HCT116 (cell line): ENCODE measurements around the gene DNAJC2. TPM values are rescaled to one million over a fixed set of nuclear protein-coding genes. Genes with fewer than 3 reads are reported as not detected.

Experiments
- ATAC-seq: fragments of 200-7000 bp; cut with Tn5 transposase; 2 replicates; pipeline ENCODE4 v1.9.1; 2020; ENCODE audit warnings: mild to moderate bottlenecking, moderate library complexity
- BruUV-seq: library from RNA; stranded (reverse); fragments of 400-500 nt; replicated peaks from 2 replicates; lab custom pipeline; 2021; lab: Mats Ljungman, UMichigan
- CTCF ChIA-PET: fragments of 300-600 bp; sonication (Branson Sonifier 250); formaldehyde crosslinking; loops from one replicate; lab custom pipeline; 2021; ENCODE audit warnings: antibody characterized with exemption; lab: Charles Lee
- POLR2A ChIA-PET: fragments of 300-600, 350-600 bp; sonication (Branson Sonifier 250); formaldehyde crosslinking; loops from one replicate; lab custom pipeline; 2021; ENCODE audit warnings: antibody characterized with exemption; lab: Charles Lee
- RAD21 ChIA-PET, 2 experiments: fragments of 300-600 bp; sonication (Branson Sonifier 250); formaldehyde crosslinking; loops; one replicate each; lab custom pipeline; 2023; ENCODE audit warnings: low total read pairs in 2 of 2; ENCODE audit not compliant: uncharacterized antibody in 2 of 2, unreplicated experiment in 2 of 2, low non-redundant PET in 1 of 2; lab: Charles Lee
- DNase-seq: peaks from one replicate; pipeline ENCODE4 v3.0.0-alpha.2; 2010; ENCODE audit warnings: low read depth, low spot score
- H2AFZ ChIP-seq: fragments of 200-600 bp; shearing (Covaris generic), sonication (generic); 2 replicates; pipeline ENCODE4 v1.6.1; 2017; ENCODE audit warnings: low read depth, mixed run types, mixed read lengths, antibody characterized with exemption, low read length; ENCODE audit not compliant: poor library complexity, severe bottlenecking
- H3K27ac ChIP-seq: 2 replicates; pipeline ENCODE4 v1.5.1; 2012; ENCODE audit warnings: low read depth, low read length
- H3K27me3 ChIP-seq: fragments of 200-600 bp; sonication (generic); 2 replicates; pipeline ENCODE4 v1.6.1; 2016; ENCODE audit warnings: mixed run types, low read length, mixed read lengths; ENCODE audit not compliant: insufficient read depth
- H3K36me3 ChIP-seq, 2 experiments: fragments of 200-500 bp in 1 of 2; fragments of 200-600 bp in 1 of 2; sonication (Bioruptor generic) in 1 of 2; sonication (generic) in 1 of 2; 2 replicates each; pipeline versions ENCODE4 v1.5.1 to v1.6.1; 2014 to 2016; ENCODE audit warnings: low read length in 2 of 2, inconsistent platforms in 1 of 2, mixed read lengths in 1 of 2, mixed run types in 1 of 2; ENCODE audit not compliant: insufficient read depth in 2 of 2, control insufficient read depth in 1 of 2
- H3K4me1 ChIP-seq, 2 experiments: fragments of 200-600 bp in 1 of 2; sonication (generic) in 1 of 2; 2 replicates each; pipeline versions ENCODE4 v1.5.1 to v1.6.1; 2012 to 2017; ENCODE audit warnings: low read length in 2 of 2, inconsistent platforms in 1 of 2, mild to moderate bottlenecking in 1 of 2, mixed read lengths in 1 of 2, mixed run types in 1 of 2, moderate library complexity in 1 of 2; ENCODE audit not compliant: insufficient read depth in 2 of 2, control insufficient read depth in 1 of 2
- H3K4me2 ChIP-seq: fragments of 200-600 bp; sonication (generic); 2 replicates; pipeline ENCODE4 v1.6.1; 2017; ENCODE audit warnings: mixed run types, low read length, mixed read lengths
- H3K4me3 ChIP-seq, 2 experiments: fragments of 200-600 bp in 1 of 2; sonication (generic) in 1 of 2; replicated peaks in 1 of 2; 2 replicates each; pipeline ENCODE4 v1.5.1; 2011 to 2016; ENCODE audit warnings: low read length in 2 of 2, control low read depth in 1 of 2, low read depth in 1 of 2, mild to moderate bottlenecking in 1 of 2, mixed read lengths in 1 of 2, mixed run types in 1 of 2
- H3K79me2 ChIP-seq: fragments of 200-600 bp; sonication (generic); 2 replicates; pipeline ENCODE4 v1.6.1; 2017; ENCODE audit warnings: mild to moderate bottlenecking, mixed run types, low read length, moderate library complexity, mixed read lengths; ENCODE audit not compliant: insufficient read depth
- H3K9ac ChIP-seq: fragments of 200-600 bp; sonication (generic); 2 replicates; pipeline ENCODE4 v1.6.1; 2016; ENCODE audit warnings: low read length, mixed read lengths
- H3K9me2 ChIP-seq: fragments of 200-600 bp; sonication (generic), shearing (Covaris generic); 2 replicates; pipeline ENCODE4 v1.6.1; 2017; ENCODE audit warnings: mixed run types, mild to moderate bottlenecking, moderate library complexity; ENCODE audit not compliant: insufficient read depth
- H3K9me3 ChIP-seq, 2 experiments: fragments of 200-500 bp in 1 of 2; fragments of 200-600 bp in 1 of 2; sonication (Bioruptor generic) in 1 of 2; sonication (generic) in 1 of 2; 2 replicates each; pipeline ENCODE4 v1.6.1; 2014 to 2017; ENCODE audit warnings: low read length in 2 of 2, mixed read lengths in 2 of 2, inconsistent platforms in 1 of 2, low read depth in 1 of 2, mild to moderate bottlenecking in 1 of 2, mixed run types in 1 of 2, moderate library complexity in 1 of 2; ENCODE audit not compliant: control insufficient read depth in 1 of 2, insufficient read depth in 1 of 2
- H4K20me1 ChIP-seq: fragments of 200-600 bp; sonication (generic), shearing (Covaris generic); 2 replicates; pipeline ENCODE4 v1.6.1; 2017; ENCODE audit warnings: mixed run types, mild to moderate bottlenecking, moderate library complexity; ENCODE audit not compliant: insufficient read depth
- CBX3 ChIP-seq: IDR thresholded peaks from 2 replicates; pipeline ENCODE4 v1.6.1; 2012; ENCODE audit warnings: low read depth
- EGR1 ChIP-seq: IDR thresholded peaks from 2 replicates; pipeline ENCODE4 v1.6.1; 2012; ENCODE audit warnings: low read depth
- ELF1 ChIP-seq: IDR thresholded peaks from 2 replicates; pipeline ENCODE4 v1.6.1; 2012; ENCODE audit warnings: low read depth, borderline replicate concordance
- EZH2 ChIP-seq: fragments of 200-600 bp; sonication (generic); IDR thresholded peaks from 2 replicates; pipeline ENCODE4 v1.6.1; 2017; ENCODE audit warnings: antibody characterized with exemption, mixed run types
- EZH2phosphoT487 ChIP-seq: fragments of 200-600 bp; IDR thresholded peaks from 2 replicates; pipeline ENCODE4 v1.6.1; 2018; ENCODE audit warnings: antibody characterized with exemption, borderline replicate concordance
- JUND ChIP-seq: IDR thresholded peaks from 2 replicates; pipeline ENCODE4 v1.6.1; 2012
- POLR2A ChIP-seq: IDR thresholded peaks from 2 replicates; pipeline ENCODE4 v1.7.0; 2011; ENCODE audit warnings: borderline replicate concordance; ENCODE audit not compliant: insufficient read depth, insufficient read length; ENCODE audit errors: extremely low read depth
- POLR2AphosphoS5 ChIP-seq: IDR thresholded peaks from 2 replicates; pipeline ENCODE4 v1.6.1; 2011; ENCODE audit warnings: mild to moderate bottlenecking, low read depth, low read length, moderate library complexity
- RAD21 ChIP-seq: IDR thresholded peaks from 2 replicates; pipeline ENCODE4 v1.6.1; 2012; ENCODE audit warnings: low read depth, mild to moderate bottlenecking
- SIN3A ChIP-seq: IDR thresholded peaks from 2 replicates; pipeline ENCODE4 v1.6.1; 2012; ENCODE audit warnings: low read depth
- SP1 ChIP-seq: IDR thresholded peaks from 2 replicates; pipeline ENCODE4 v1.6.1; 2012; ENCODE audit warnings: low read depth
- SRF ChIP-seq: IDR thresholded peaks from 2 replicates; pipeline ENCODE4 v1.6.1; 2012; ENCODE audit warnings: low read depth
- TCF7L2 ChIP-seq: IDR thresholded peaks from 2 replicates; pipeline ENCODE4 v1.7.0; 2011; ENCODE audit warnings: borderline replicate concordance, inconsistent platforms; ENCODE audit not compliant: insufficient read depth, insufficient read length; ENCODE audit errors: extremely low read depth
- YY1 ChIP-seq: IDR thresholded peaks from 2 replicates; pipeline ENCODE4 v1.6.1; 2011; ENCODE audit warnings: low read length, low read depth, moderate library complexity, mild to moderate bottlenecking; ENCODE audit not compliant: insufficient replicate concordance; ENCODE audit errors: extremely low read depth
- ZFX ChIP-seq: fragments of 450-650 bp; IDR thresholded peaks from 2 replicates; pipeline ENCODE4 v1.6.1; 2017
- ZNF274 ChIP-seq: fragments of 200-500 bp; sonication (Bioruptor generic); IDR thresholded peaks from 2 replicates; pipeline ENCODE4 v1.6.1; 2014; ENCODE audit warnings: mild to moderate bottlenecking, low read depth, low read length, inconsistent platforms
- intact Hi-C: fragments of 100-400 bp; cut with micrococcal nuclease; formaldehyde crosslinking; loops from 2 replicates; pipeline ENCODE4 v1.10.0; 2022
- total RNA-seq: library from RNA; stranded (reverse); gene quantifications from one replicate; pipeline ENCODE4 v1.2.1, GENCODE V29; 2021; ENCODE audit not compliant: unreplicated experiment
- TF ChIP-seq, protein P1 (sequence below), 3 experiments: fragments of 200-600 bp in 1 of 3; sonication (generic) in 1 of 3; IDR thresholded peaks in 2 of 3; conservative IDR thresholded peaks in 1 of 3; 2 replicates each; pipeline ENCODE4 v1.5.1; 2012 to 2017; ENCODE audit warnings: low read depth in 2 of 3, low read length in 2 of 3, antibody characterized with exemption in 1 of 3, borderline replicate concordance in 1 of 3, control low read depth in 1 of 3, mild to moderate bottlenecking in 1 of 3, mixed read lengths in 1 of 3, mixed run types in 1 of 3, moderate library complexity in 1 of 3; ENCODE audit not compliant: insufficient read depth in 1 of 3
- TF ChIP-seq, protein P2 (sequence below): IDR thresholded peaks from 2 replicates; pipeline ENCODE4 v1.6.1; 2012
- TF ChIP-seq, protein P3 (sequence below): IDR thresholded peaks from 2 replicates; pipeline ENCODE4 v1.6.1; 2012

Gene DNAJC2
- total RNA-seq, 1 experiment from 2014 or later, result 40.2 TPM

DNA sequence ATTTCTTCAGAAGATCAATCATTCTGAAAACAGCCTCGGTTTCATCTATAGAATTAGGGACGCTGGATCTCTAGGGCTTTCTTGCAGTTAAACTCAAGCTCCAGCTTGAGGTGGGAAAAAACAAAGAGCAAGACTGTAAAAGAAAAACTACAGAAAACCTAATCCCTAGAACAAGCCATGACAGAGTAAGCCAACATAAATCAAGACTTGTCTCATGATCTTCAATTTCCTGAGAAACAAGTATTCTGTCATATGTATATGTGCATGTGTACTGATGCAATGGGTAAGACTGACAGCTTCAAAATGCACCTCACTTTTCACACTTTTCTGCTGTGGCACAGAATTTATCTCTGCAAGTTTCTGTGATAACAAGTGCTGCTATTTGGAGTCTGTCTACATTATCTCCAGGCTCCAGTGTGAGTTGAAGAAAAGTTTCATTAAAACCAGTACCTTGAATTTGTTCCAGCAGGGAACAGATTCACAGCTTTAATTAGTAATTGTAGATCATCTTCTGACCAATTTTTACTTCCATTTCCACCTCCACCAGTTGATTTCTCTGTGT lies 28.1 kb downstream of the DNAJC2 start:
- Histone ChIP-seq H4K20me1 (peaks cover 12% of the 10 kb centered on the region; the same call in 1 of the 2 replicates), H3K4me3 (no peak overlapping the region), H3K4me2 (no peak overlapping the region), H3K9me3 (no peaks in the 10 kb centered on the region), H3K4me1 (no peaks in the 10 kb centered on the region), H3K27me3 (no peaks in the 10 kb centered on the region), H3K9ac (no peak overlapping the region), H3K9me2 (no peaks in the 10 kb centered on the region), H3K79me2 (peaks cover 50% of the 10 kb centered on the region; the same call in 1 of the 2 replicates), H3K27ac (no peak overlapping the region), H2AFZ (no peak overlapping the region), H3K36me3 (peaks cover 60 to 84% of the 10 kb centered on the region in 2 experiments)
- intact Hi-C loops, result no loop called here
- TF ChIP-seq, protein P1, sequence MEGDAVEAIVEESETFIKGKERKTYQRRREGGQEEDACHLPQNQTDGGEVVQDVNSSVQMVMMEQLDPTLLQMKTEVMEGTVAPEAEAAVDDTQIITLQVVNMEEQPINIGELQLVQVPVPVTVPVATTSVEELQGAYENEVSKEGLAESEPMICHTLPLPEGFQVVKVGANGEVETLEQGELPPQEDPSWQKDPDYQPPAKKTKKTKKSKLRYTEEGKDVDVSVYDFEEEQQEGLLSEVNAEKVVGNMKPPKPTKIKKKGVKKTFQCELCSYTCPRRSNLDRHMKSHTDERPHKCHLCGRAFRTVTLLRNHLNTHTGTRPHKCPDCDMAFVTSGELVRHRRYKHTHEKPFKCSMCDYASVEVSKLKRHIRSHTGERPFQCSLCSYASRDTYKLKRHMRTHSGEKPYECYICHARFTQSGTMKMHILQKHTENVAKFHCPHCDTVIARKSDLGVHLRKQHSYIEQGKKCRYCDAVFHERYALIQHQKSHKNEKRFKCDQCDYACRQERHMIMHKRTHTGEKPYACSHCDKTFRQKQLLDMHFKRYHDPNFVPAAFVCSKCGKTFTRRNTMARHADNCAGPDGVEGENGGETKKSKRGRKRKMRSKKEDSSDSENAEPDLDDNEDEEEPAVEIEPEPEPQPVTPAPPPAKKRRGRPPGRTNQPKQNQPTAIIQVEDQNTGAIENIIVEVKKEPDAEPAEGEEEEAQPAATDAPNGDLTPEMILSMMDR (IDR thresholded peaks at IDR 0.05 in 2 of 3, conservative IDR thresholded peaks at IDR 0.05 in 1 of 3; ENCODE audit: borderline replicate concordance in 1 of 3, insufficient read depth in 1 of 3, low read depth in 2 of 3, low read length in 2 of 3), result no peak
- no peak for TF ChIP-seq POLR2AphosphoS5
- TF ChIP-seq POLR2A, result no peak
- no peak for TF ChIP-seq JUND
- no peak for TF ChIP-seq YY1
- no peak for TF ChIP-seq RAD21
- TF ChIP-seq SRF, result no peak
- TF ChIP-seq, protein P2, sequence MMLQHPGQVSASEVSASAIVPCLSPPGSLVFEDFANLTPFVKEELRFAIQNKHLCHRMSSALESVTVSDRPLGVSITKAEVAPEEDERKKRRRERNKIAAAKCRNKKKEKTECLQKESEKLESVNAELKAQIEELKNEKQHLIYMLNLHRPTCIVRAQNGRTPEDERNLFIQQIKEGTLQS, result no peak
- no peak for TF ChIP-seq ELF1
- no peak for TF ChIP-seq EGR1
- no peak for TF ChIP-seq CBX3
- no peak for TF ChIP-seq ZFX
- no peak for TF ChIP-seq SP1
- TF ChIP-seq ZNF274, result no peak
- TF ChIP-seq, protein P3, sequence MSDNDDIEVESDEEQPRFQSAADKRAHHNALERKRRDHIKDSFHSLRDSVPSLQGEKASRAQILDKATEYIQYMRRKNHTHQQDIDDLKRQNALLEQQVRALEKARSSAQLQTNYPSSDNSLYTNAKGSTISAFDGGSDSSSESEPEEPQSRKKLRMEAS, result no peak
- no peak for TF ChIP-seq EZH2
- TF ChIP-seq SIN3A, result no peak
- TF ChIP-seq TCF7L2, result no peak
- TF ChIP-seq EZH2phosphoT487, result no peak
- DNase-seq, result no peak
- CTCF ChIA-PET, result no interaction called here
- BruUV-seq, result no TSS peak
- RAD21 ChIA-PET, result no interaction called here
- POLR2A ChIA-PET, result no interaction called here
- ATAC-seq, result no peak
